ENCODE measurements around the gene GPR142.

GRCh38 chr17:74318391-74318790 is 48.9 kb upstream of the GPR142 start:
- no peak for TF ChIP-seq POLR2A (IDR thresholded peaks at IDR 0.05; ENCODE audit: low read length)
- no peak for TF ChIP-seq GATA1 (IDR thresholded peaks at IDR 0.05; ENCODE audit: low read depth, low read length)
